Endothelial cell of umbilical vein (primary cell): ENCODE measurements around the gene WDR5. TPM values are rescaled to one million over a fixed set of nuclear protein-coding genes. Genes with fewer than 3 reads are reported as not detected.

Experiments
- BruUV-seq: library from RNA; stranded (reverse); fragments of 400-500 nt; replicated peaks from 2 replicates; lab custom pipeline; 2021; lab: Mats Ljungman, UMichigan
- CTCF ChIA-PET: fragments of 300-600, 350-600 bp; sonication (Branson Sonifier 250); formaldehyde crosslinking; loops from one replicate; lab custom pipeline; 2021; ENCODE audit warnings: antibody characterized with exemption, inconsistent platforms; lab: Charles Lee
- POLR2A ChIA-PET: fragments of 300-600, 350-600 bp; sonication (Branson Sonifier 250); formaldehyde crosslinking; loops from one replicate; lab custom pipeline; 2021; ENCODE audit warnings: antibody characterized with exemption, inconsistent platforms; lab: Charles Lee
- DNase-seq: peaks from one replicate; pipeline ENCODE4 v3.0.0-alpha.2; 2011; ENCODE audit warnings: low read depth, low spot score
- FAIRE-seq: peaks from 2 replicates; lab custom pipeline; 2011; peaks lifted over from hg19 to GRCh38; lab: Jason Lieb, UNC
- H2AFZ ChIP-seq: 2 replicates; pipeline ENCODE4 v1.6.0; 2012; ENCODE audit warnings: low read depth, low read length, control low read depth, inconsistent platforms
- H3K27ac ChIP-seq: 2 replicates; pipeline ENCODE4 v1.5.1; 2011; ENCODE audit warnings: low read depth, mild to moderate bottlenecking, control low read depth, low read length, moderate library complexity; ENCODE audit not compliant: insufficient read depth
- H3K27me3 ChIP-seq, 2 experiments: 2 replicates each; pipeline versions ENCODE4 v1.6.0 to v1.6.1; 2011; ENCODE audit warnings: low read length in 2 of 2, mixed read lengths in 1 of 2; ENCODE audit not compliant: control insufficient read depth in 2 of 2, insufficient read depth in 2 of 2
- H3K36me3 ChIP-seq, 2 experiments: 2 replicates in 1 of 2; 3 replicates in 1 of 2; pipeline ENCODE4 v1.5.1; 2011; ENCODE audit warnings: low read length in 2 of 2, mild to moderate bottlenecking in 1 of 2, moderate library complexity in 1 of 2; ENCODE audit not compliant: control insufficient read depth in 2 of 2, insufficient read depth in 2 of 2; ENCODE audit errors: extremely low read depth in 1 of 2
- H3K4me1 ChIP-seq: 3 replicates; pipeline ENCODE4 v1.5.1; 2011; ENCODE audit warnings: mild to moderate bottlenecking, low read length; ENCODE audit not compliant: control insufficient read depth, insufficient read depth; ENCODE audit errors: extremely low read depth
- H3K4me2 ChIP-seq: 2 replicates; pipeline ENCODE4 v1.6.1; 2011; ENCODE audit warnings: low read length, control low read depth, mixed read lengths; ENCODE audit not compliant: insufficient read depth
- H3K4me3 ChIP-seq, 3 experiments: fragments of 200-600 bp in 1 of 3; sonication (generic), shearing (Covaris generic) in 1 of 3; replicated peaks in 1 of 3; 2 replicates each; pipeline ENCODE4 v1.5.1; 2011 to 2016; ENCODE audit warnings: control low read depth in 3 of 3, low read length in 3 of 3, mild to moderate bottlenecking in 2 of 3, inconsistent platforms in 1 of 3, low read depth in 1 of 3, moderate library complexity in 1 of 3; ENCODE audit not compliant: insufficient read depth in 1 of 3
- H3K79me2 ChIP-seq: 2 replicates; pipeline ENCODE4 v1.6.0; 2012; ENCODE audit warnings: low read length, inconsistent platforms; ENCODE audit not compliant: control insufficient read depth, insufficient read depth
- H3K9ac ChIP-seq: replicated peaks from 2 replicates; pipeline ENCODE3; 2011; ENCODE audit warnings: low read length, control low read depth; ENCODE audit not compliant: insufficient read depth; ENCODE audit errors: extremely low read depth
- H3K9me1 ChIP-seq: replicated peaks from 3 replicates; pipeline ENCODE4 v1.6.0; 2011; ENCODE audit warnings: mild to moderate bottlenecking, low read length; ENCODE audit not compliant: control insufficient read depth, insufficient read depth; ENCODE audit errors: extremely low read depth
- H3K9me3 ChIP-seq: replicated peaks from 2 replicates; pipeline ENCODE4 v1.5.1; 2012; ENCODE audit warnings: low read length, inconsistent platforms; ENCODE audit not compliant: control insufficient read depth, insufficient read depth
- H4K20me1 ChIP-seq: replicated peaks from 2 replicates; pipeline ENCODE3; 2011; ENCODE audit warnings: mild to moderate bottlenecking, low read length; ENCODE audit not compliant: control insufficient read depth, insufficient read depth; ENCODE audit errors: extremely low read depth
- CTCF ChIP-seq, 2 donors: IDR thresholded peaks; 1 replicate in 1 of 2; 2 replicates in 1 of 2; pipeline ENCODE4 v1.5.1; 2011; ENCODE audit warnings: low read length in 2 of 2, mild to moderate bottlenecking in 2 of 2, moderate library complexity in 2 of 2, control low read depth in 1 of 2, inconsistent platforms in 1 of 2, low read depth in 1 of 2; ENCODE audit not compliant: insufficient read depth in 1 of 2; ENCODE audit errors: extremely low read depth in 1 of 2
- EZH2 ChIP-seq: IDR thresholded peaks from 2 replicates; pipeline ENCODE4 v1.6.1; 2012; ENCODE audit warnings: borderline replicate concordance, low read depth, mild to moderate bottlenecking, moderate library complexity, low read length, inconsistent platforms; ENCODE audit not compliant: severe bottlenecking
- FOS ChIP-seq: IDR thresholded peaks from 2 replicates; pipeline ENCODE4 v1.6.1; 2011; ENCODE audit warnings: mild to moderate bottlenecking, low read length, moderate library complexity, borderline replicate concordance; ENCODE audit not compliant: insufficient read depth
- GATA2 ChIP-seq: IDR thresholded peaks from 2 replicates; pipeline ENCODE4 v1.7.0; 2011; ENCODE audit warnings: low read depth, mild to moderate bottlenecking, moderate library complexity, mixed read lengths, low read length; ENCODE audit not compliant: insufficient read length, insufficient read depth
- JUN ChIP-seq: IDR thresholded peaks from 2 replicates; pipeline ENCODE4 v1.6.1; 2011; ENCODE audit warnings: borderline replicate concordance, low read depth; ENCODE audit not compliant: insufficient read length, insufficient read depth
- MAX ChIP-seq: IDR thresholded peaks from 2 replicates; pipeline ENCODE4 v1.6.1; 2011; ENCODE audit not compliant: insufficient read depth, insufficient read length
- MYC ChIP-seq: IDR thresholded peaks from one replicate; pipeline ENCODE4 v1.6.1; 2011; ENCODE audit warnings: mild to moderate bottlenecking, low read depth, low read length
- POLR2A ChIP-seq: IDR thresholded peaks from 2 replicates; pipeline ENCODE4 v1.6.1; 2012; ENCODE audit warnings: low read depth, mild to moderate bottlenecking, control low read depth, low read length
- POLR2AphosphoS5 ChIP-seq: IDR thresholded peaks from 2 replicates; pipeline ENCODE4 v1.6.1; 2012; ENCODE audit warnings: low read depth, mild to moderate bottlenecking, control low read depth, low read length, moderate library complexity; ENCODE audit not compliant: insufficient read depth
- dilution Hi-C: fragments of 300-500 bp; cut with MboI; formaldehyde crosslinking; loops from one replicate; pipeline ENCODE4 v1.15.0; 2019; ENCODE audit warnings: low sequenced_read_pairs; ENCODE audit not compliant: extremely low pct_ligation_motif_present
- intact Hi-C: fragments of 100-400 bp; cut with micrococcal nuclease; formaldehyde crosslinking; loops from one replicate; pipeline ENCODE4 v1.10.0; 2022
- polyA plus RNA-seq, 4 experiments: library from polyadenylated mRNA; depleted of rRNA in 3 of 4; stranded (reverse) in 3 of 4; unstranded in 1 of 4; fragments of >200 nt; gene quantifications; 2 replicates each; pipeline versions ENCODE4 v1.2.1 to v1.2.3, GENCODE V29; 2011 to 2012; ENCODE audit warnings: missing spikeins in 1 of 4
- total RNA-seq: library from RNA; stranded (reverse); gene quantifications from 2 replicates; pipeline ENCODE4 v1.2.3, GENCODE V29; 2021

The WDR5 gene
- total and polyA plus RNA-seq, 2 donors (not counting 3 experiments of a cell fraction or from before 2014, with no cell fraction given), result 32.1 to 42.5 TPM

GRCh38 chr9:134101623-134102149 lies 34.2 kb upstream of the WDR5 start:
- dilution Hi-C loops, result no loop called here
- H3K9ac ChIP-seq, result no peak overlapping the region
- peaks cover 0 to 2% of the 10 kb centered on the region in 2 experiments for H3K27me3 ChIP-seq
- POLR2A ChIA-PET, result no interaction called here
- no TSS peak for BruUV-seq
- no peak overlapping the region for H2AFZ ChIP-seq
- H3K27ac ChIP-seq, result no peak overlapping the region
- intact Hi-C loops, result no loop called here
- H3K4me2 ChIP-seq, result no peak overlapping the region
- H3K9me3 ChIP-seq, result no peaks in the 10 kb centered on the region
- DNase-seq, result no peak
- FAIRE-seq, result no peak
- H3K4me3 ChIP-seq, result no peak overlapping the region
- CTCF ChIA-PET, result no interaction called here
- H3K79me2 ChIP-seq, result no peaks in the 10 kb centered on the region
- no peaks in the 10 kb centered on the region for H4K20me1 ChIP-seq
- no peaks in the 10 kb centered on the region for H3K4me1 ChIP-seq
- no peaks in the 10 kb centered on the region for H3K36me3 ChIP-seq
- H3K9me1 ChIP-seq, result no peaks in the 10 kb centered on the region
- no peak for TF ChIP-seq POLR2AphosphoS5
- TF ChIP-seq MAX, result no peak
- TF ChIP-seq JUN, result no peak
- TF ChIP-seq GATA2, result no peak
- TF ChIP-seq CTCF (IDR thresholded peaks at IDR 0.05; ENCODE audit: extremely low read depth in 1 of 2, insufficient read depth in 1 of 2, low read depth in 1 of 2, low read length in 2 of 2), result no peak
- no peak for TF ChIP-seq POLR2A
- TF ChIP-seq FOS, result no peak
- TF ChIP-seq MYC, result no peak
- no peak for TF ChIP-seq EZH2
